ENCODE data around the gene CDK18.

The CDK18 gene

DNA sequence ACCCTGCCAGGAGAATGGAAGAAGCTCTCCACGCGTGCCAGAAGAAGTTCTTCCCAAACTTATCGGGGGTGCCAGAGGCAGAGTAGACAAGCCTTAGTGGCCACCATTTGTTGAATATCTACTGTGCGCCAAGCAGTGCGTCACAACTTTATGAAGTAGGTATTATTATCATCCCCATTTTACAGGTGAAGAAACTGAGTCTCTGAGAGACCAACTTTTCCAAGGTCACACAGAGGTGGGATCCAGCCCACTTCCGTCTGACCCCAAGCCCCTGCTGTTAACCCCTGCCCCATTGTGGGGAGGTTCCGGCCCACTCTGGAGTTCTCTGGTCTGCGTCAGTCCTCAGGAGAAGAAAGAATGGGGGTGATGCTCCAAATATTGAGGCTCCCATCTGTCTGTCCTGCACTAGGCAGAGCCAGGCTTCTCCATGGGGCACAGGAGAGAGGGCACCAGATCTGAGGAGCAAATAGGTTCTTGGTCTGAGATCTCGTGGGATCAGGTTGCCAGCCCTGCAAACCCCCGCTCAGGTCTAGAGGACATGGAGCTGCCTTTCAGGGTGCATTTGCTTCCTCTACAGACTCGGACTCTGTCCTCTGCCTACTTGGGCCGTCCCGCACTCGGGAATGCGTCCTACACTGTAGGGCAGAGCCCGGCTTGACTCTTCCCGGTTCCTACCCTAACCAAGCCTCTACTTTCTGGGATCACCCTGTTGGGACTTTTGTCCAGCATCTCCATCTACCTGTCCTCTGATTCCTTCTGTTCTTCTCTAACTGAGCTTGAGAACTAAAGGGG lies 2.1 kb downstream of the CDK18 start:
- H3K36me3 ChIP-seq (ENCODE audit: control insufficient read depth, insufficient read depth, low read length): no peaks in the 10 kb centered on the region
- no peak overlapping the region for H3K4me3 ChIP-seq (ENCODE audit: extremely low read depth, insufficient read depth, low read length, poor library complexity, severe bottlenecking)
- no peak overlapping the region for H3K27ac ChIP-seq (ENCODE audit: low read depth, low read length, severe bottlenecking)
- 90 to 96% methylated on average over 13 to 16 of the region's 17 CpGs for WGBS, 2 experiments (ENCODE audit: insufficient coverage in 2 of 2)
- H3K9me3 ChIP-seq (ENCODE audit: control insufficient read depth, low read length): no peaks in the 10 kb centered on the region
- H3K4me1 ChIP-seq (ENCODE audit: control insufficient read depth, insufficient read depth, low read length, poor library complexity, severe bottlenecking): peaks cover 12% of the 10 kb centered on the region

DNA sequence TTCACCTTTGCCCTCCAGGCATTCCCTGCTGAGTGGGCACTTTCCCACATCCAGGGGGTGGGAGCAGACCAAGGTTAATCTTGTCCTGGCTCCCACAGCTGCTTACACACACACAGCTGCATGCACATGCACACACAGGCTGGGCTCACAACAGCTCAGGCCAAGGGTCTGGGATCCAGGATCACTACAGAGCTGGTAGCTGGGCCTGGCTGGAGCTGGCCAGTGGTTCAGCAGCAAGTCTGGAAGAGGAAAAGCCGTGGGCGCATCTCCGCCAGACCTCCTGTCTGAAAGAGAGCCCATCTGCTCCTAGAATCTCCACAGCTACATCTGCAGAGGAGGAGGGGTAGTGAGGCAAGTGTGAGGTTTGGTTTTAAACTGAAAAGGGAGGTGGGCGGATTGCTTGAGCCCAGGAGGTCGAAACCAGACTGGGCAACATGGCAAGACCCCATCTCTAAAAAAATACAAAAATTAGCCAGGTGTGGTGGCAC lies 3.8 kb downstream of the CDK18 start:
- 83 to 100% methylated on average over 1 to 3 of the region's 5 CpGs for WGBS, 2 experiments (ENCODE audit: insufficient coverage in 2 of 2)
- Histone ChIP-seq H3K4me1 (ENCODE audit: control insufficient read depth, insufficient read depth, low read length, poor library complexity, severe bottlenecking) (peaks cover 24% of the 10 kb centered on the region), H3K9me3 (ENCODE audit: control insufficient read depth, low read length) (no peaks in the 10 kb centered on the region), H3K27ac (ENCODE audit: low read depth, low read length, severe bottlenecking) (no peak overlapping the region), H3K36me3 (ENCODE audit: control insufficient read depth, insufficient read depth, low read length) (no peaks in the 10 kb centered on the region), H3K4me3 (ENCODE audit: extremely low read depth, insufficient read depth, low read length, poor library complexity, severe bottlenecking) (no peak overlapping the region)

DNA sequence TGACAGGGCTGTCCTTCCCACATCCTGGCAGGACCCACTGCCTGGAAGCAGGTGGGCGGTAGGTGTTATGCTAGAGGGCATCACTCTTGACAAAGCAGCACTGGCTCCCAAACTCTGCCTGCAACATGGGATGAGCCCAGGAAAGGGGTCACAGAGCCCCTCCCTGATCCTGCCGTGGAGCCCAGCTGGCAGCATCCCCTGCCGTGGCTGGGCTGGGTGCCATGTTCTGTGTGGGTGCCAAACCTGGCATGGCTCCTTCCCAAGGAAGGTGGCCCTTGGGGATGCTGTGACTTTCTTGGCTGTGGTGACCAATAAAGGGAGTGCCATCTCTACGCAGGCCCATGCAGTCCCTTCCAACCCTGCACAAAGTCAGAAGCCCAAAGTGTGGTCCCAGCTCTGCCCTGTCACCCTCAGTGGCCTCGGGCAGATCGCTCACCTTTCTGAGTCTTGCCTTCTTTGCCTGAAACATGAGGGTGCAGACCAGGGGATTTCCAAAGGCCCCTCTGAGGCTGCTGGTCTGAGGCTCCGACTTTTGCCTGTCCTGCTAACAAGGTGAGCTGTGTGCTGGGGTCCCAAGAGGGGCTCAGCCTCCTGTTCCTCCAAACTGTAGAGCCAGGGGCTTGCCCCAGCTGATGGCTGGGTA lies 6.0 kb downstream of the CDK18 start:
- Histone ChIP-seq H3K4me3 (ENCODE audit: extremely low read depth, insufficient read depth, low read length, poor library complexity, severe bottlenecking) (no peak overlapping the region), H3K36me3 (ENCODE audit: control insufficient read depth, insufficient read depth, low read length) (no peaks in the 10 kb centered on the region), H3K4me1 (ENCODE audit: control insufficient read depth, insufficient read depth, low read length, poor library complexity, severe bottlenecking) (peaks cover 36% of the 10 kb centered on the region), H3K27ac (ENCODE audit: low read depth, low read length, severe bottlenecking) (no peak overlapping the region), H3K9me3 (ENCODE audit: control insufficient read depth, low read length) (no peaks in the 10 kb centered on the region)
- WGBS, 2 experiments (ENCODE audit: insufficient coverage in 2 of 2): 91 to 94% methylated on average over 6 to 7 of the region's 7 CpGs

DNA sequence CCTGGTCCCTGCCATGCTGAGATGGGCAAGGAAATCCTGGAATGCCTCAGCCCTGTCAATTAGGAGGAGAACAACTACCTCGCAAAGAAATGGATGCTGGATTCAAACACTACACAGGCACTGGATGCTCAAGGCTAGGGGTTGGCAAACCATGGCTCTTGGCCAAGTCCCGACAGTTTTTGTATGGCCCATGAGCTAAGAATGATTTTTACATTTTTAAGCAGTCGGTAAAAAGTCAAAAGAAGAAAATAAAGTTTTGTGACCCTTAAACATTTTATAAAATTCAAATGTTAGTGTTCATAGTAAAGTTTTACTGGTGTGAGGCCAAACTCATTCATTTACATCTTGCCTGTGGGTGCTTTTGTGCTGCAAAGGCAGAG lies 6.5 kb downstream of the CDK18 start:
- Histone ChIP-seq H3K4me1 (ENCODE audit: control insufficient read depth, insufficient read depth, low read length, poor library complexity, severe bottlenecking) (peaks cover 36% of the 10 kb centered on the region), H3K4me3 (ENCODE audit: extremely low read depth, insufficient read depth, low read length, poor library complexity, severe bottlenecking) (no peak overlapping the region), H3K36me3 (ENCODE audit: control insufficient read depth, insufficient read depth, low read length) (no peaks in the 10 kb centered on the region), H3K27ac (ENCODE audit: low read depth, low read length, severe bottlenecking) (no peak overlapping the region), H3K9me3 (ENCODE audit: control insufficient read depth, low read length) (no peaks in the 10 kb centered on the region)
- 78 to 94% methylated on average over 2 of the region's 3 CpGs for WGBS, 2 experiments (ENCODE audit: insufficient coverage in 2 of 2)

DNA sequence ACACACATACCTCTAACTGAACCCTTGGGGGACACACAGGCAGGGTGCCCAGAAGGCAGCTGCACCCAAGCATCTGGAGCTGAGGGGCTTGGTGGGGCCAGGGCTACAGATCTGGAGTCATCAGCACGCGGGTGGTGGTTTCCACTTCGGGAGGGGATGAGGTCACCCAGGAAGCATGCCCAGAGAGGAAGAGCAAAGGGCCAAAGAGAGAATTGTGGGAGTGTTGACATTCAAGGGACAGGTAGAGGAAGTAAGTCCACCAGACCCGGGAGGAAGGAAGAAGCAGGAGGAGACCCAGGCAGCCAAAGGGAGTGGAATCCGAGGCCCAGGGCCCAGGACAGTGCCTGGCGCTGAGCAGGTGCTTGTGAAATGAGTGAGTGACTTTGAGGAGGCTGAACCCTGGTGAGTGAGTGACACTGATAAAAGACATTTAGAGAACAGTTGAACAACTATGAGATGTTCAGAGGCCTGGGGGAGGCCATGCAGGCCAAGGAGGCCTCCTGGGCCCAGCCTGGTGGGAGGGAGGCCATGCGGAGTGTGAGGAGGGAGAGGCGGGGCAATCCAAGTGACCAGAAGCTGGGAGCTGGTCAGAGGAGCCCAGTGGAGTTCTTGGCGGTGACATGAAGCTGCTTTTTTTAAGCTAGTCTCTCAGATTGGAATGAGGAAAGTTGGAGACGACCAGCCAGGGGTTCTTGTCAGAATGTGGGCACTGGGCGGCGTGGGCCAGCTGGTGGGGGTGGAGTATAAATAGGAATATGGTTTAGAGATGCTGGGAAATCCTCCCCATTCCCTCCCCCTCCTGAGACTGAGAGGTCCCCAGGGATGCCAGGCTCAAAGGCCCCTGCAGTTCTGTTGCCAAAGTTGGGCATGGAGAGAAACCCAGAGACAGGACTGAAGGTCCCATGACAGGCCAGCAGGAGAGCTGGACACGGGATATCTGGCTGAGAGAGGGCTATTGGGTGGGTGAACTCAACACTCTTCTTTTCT lies 7.9 kb downstream of the CDK18 start:
- Histone ChIP-seq H3K36me3 (ENCODE audit: control insufficient read depth, insufficient read depth, low read length) (no peaks in the 10 kb centered on the region), H3K9me3 (ENCODE audit: control insufficient read depth, low read length) (no peaks in the 10 kb centered on the region), H3K27ac (ENCODE audit: low read depth, low read length, severe bottlenecking) (no peak overlapping the region), H3K4me3 (ENCODE audit: extremely low read depth, insufficient read depth, low read length, poor library complexity, severe bottlenecking) (no peak overlapping the region), H3K4me1 (ENCODE audit: control insufficient read depth, insufficient read depth, low read length, poor library complexity, severe bottlenecking) (peaks cover 43% of the 10 kb centered on the region)
- WGBS, 2 experiments (ENCODE audit: insufficient coverage in 2 of 2): 87 to 88% methylated on average over 7 to 10 of the region's 13 CpGs

DNA sequence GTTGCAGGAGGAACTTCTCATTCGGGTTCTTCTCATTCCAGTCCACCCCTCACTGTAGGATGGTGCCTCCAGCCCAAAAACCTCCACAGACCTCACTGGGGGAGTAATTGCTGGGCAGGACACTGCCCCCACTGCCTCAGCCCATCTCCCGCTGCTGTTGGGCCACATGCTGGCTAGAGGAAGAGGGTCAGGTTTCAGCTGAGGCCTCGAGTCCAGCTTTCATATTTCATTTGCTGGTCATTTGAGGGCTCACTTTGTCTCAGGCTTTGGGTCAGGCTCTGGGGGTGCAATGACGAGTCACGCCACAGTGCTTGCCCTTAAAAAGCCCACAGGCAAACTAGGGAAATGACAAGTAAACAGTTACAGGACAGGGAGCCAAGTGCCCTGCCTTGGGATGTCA lies 9.3 kb downstream of the CDK18 start:
- WGBS, 2 experiments (ENCODE audit: insufficient coverage in 2 of 2): 72 to 75% methylated on average over 4 to 5 of the region's 5 CpGs
- H3K36me3 ChIP-seq (ENCODE audit: control insufficient read depth, insufficient read depth, low read length): no peaks in the 10 kb centered on the region
- no peaks in the 10 kb centered on the region for H3K9me3 ChIP-seq (ENCODE audit: control insufficient read depth, low read length)
- peaks cover 43% of the 10 kb centered on the region for H3K4me1 ChIP-seq (ENCODE audit: control insufficient read depth, insufficient read depth, low read length, poor library complexity, severe bottlenecking)
- H3K27ac ChIP-seq (ENCODE audit: low read depth, low read length, severe bottlenecking): no peak overlapping the region
- H3K4me3 ChIP-seq (ENCODE audit: extremely low read depth, insufficient read depth, low read length, poor library complexity, severe bottlenecking): no peak overlapping the region

DNA sequence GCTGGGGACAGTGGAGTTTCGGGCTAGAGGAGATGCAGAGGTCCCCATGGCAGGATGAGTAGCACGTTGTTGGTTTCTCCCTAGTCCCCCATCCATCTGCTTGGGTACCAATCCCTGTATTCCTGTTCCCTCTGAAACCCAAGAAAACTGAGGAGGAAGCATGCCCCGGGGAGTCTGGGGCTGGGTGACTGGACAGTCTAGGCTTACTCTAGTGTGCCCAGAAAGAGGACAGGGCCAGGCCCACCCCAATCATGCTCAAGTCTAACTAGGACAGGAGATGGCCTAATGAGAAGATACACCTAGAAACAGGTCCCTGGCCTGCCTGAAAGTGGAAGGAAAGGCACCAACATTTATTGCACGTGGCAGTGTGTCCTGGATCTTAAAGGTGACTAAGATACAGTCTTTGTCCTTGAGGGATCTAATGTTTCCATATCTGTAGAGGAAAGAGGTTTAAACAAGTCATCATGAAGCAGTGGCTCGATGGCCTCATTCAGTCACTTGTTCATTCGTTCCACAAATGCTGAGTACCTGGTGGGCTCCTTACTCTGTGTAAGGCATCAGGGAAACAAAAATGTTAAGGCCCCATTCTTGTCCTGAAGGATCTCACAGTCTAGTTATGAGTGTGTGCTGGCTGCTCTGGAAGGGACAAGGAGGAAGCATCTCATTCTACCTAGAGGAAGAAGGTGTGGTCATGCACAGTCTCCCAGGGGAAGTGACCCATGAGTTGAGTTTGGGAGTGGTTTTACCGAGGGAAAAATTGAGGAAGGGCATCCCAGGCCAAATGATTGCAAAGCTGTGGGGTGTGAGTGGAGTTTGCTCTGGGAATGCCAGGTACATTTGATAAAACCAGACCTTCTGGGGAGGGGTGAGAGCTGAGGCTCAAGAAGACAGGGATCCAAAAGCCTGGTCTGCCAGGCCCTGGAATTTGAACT lies 10.0 kb downstream of the CDK18 start:
- peaks cover 45% of the 10 kb centered on the region for H3K4me1 ChIP-seq (ENCODE audit: control insufficient read depth, insufficient read depth, low read length, poor library complexity, severe bottlenecking)
- no peaks in the 10 kb centered on the region for H3K9me3 ChIP-seq (ENCODE audit: control insufficient read depth, low read length)
- WGBS, 2 experiments (ENCODE audit: insufficient coverage in 2 of 2): 90 to 95% methylated on average over 4 to 6 of the region's 7 CpGs

DNA sequence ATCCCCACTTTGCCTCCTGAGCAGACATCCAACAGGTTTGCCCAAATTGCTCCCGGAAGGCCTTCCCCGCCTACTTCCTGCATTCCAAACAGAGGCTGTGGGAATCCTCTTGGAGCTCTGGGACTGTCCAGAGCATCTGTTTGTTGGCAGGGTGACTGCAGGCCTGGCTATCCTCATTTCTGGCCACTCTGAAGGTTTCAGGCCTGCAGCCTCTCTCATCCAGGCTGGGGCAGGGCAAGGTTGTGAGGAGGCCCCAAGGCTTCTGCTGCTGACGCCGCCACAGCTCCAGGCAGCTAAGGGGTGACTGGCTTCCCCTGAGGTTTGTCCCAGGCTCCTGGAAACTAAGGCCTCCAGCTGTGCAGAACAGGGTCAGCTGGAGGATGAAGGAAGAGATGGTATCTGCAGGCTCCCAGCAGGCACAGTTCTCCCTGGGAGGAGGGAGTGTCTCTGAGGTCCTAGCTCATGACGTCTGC lies 11.3 kb downstream of the CDK18 start:
- H3K4me3 ChIP-seq (ENCODE audit: extremely low read depth, insufficient read depth, low read length, poor library complexity, severe bottlenecking): no peak overlapping the region
- WGBS, 2 experiments (ENCODE audit: insufficient coverage in 2 of 2): 21 to 32% methylated on average over 5 of the region's 5 CpGs
- peaks cover 49% of the 10 kb centered on the region for H3K4me1 ChIP-seq (ENCODE audit: control insufficient read depth, insufficient read depth, low read length, poor library complexity, severe bottlenecking)
- no peaks in the 10 kb centered on the region for H3K9me3 ChIP-seq (ENCODE audit: control insufficient read depth, low read length)
- H3K27ac ChIP-seq (ENCODE audit: low read depth, low read length, severe bottlenecking): peak overlapping the region; percentile 90
- H3K36me3 ChIP-seq (ENCODE audit: control insufficient read depth, insufficient read depth, low read length): no peaks in the 10 kb centered on the region

More for the DNA sequence above, 10.0 kb downstream of the CDK18 start:
- no peak overlapping the region for H3K4me3 ChIP-seq (ENCODE audit: extremely low read depth, insufficient read depth, low read length, poor library complexity, severe bottlenecking)
- no peak overlapping the region for H3K27ac ChIP-seq (ENCODE audit: low read depth, low read length, severe bottlenecking)
- no peaks in the 10 kb centered on the region for H3K36me3 ChIP-seq (ENCODE audit: control insufficient read depth, insufficient read depth, low read length)

DNA sequence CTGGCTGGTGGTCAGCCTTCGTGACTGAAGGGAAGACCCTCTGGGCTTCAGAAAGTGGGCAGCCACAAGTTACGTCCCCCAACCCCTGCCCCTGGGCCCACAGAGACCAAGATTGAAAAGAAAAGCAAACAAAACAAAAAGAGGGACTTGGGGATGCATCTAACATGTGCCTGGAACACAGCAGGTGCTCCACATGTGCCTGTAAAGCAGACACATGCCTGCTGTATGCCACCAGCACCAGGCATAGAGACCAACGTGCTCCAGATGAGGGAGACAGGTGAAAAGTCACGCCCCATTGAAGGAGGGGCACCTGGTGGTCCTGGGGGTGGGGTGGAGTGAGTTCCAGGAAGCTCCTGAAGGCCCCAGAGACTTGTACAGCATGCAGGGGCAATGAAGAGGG lies 11.9 kb downstream of the CDK18 start:
- Histone ChIP-seq H3K4me3 (ENCODE audit: extremely low read depth, insufficient read depth, low read length, poor library complexity, severe bottlenecking) (no peak overlapping the region), H3K4me1 (ENCODE audit: control insufficient read depth, insufficient read depth, low read length, poor library complexity, severe bottlenecking) (peaks cover 48% of the 10 kb centered on the region), H3K36me3 (ENCODE audit: control insufficient read depth, insufficient read depth, low read length) (no peaks in the 10 kb centered on the region), H3K27ac (ENCODE audit: low read depth, low read length, severe bottlenecking) (peak overlapping the region; percentile 90), H3K9me3 (ENCODE audit: control insufficient read depth, low read length) (no peaks in the 10 kb centered on the region)
- 73 to 79% methylated on average over 4 of the region's 4 CpGs for WGBS, 2 experiments (ENCODE audit: insufficient coverage in 2 of 2)

Measured in mesodermal cell (in vitro differentiated cells).